ENCODE data around the gene LTN1.

DNA sequence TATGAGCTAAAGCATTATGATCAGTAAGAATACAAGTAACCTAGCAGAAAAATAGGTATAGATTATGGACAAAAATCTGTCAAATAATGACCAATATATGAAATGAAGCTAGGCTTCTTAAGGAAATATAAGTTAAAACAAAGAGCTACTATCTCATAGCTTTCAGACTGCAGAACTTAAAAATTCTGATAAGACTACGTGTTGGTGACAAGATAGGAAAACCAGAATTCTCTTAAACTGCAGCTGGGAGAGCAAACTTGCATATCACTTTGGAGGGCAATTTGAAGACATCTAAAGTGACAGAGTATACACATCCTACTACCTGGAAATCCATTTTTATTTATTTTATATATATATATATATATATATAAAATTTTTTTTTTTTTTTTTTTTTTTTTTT is 65.5 kb downstream of the LTN1 start:
- TF ChIP-seq, protein P1, sequence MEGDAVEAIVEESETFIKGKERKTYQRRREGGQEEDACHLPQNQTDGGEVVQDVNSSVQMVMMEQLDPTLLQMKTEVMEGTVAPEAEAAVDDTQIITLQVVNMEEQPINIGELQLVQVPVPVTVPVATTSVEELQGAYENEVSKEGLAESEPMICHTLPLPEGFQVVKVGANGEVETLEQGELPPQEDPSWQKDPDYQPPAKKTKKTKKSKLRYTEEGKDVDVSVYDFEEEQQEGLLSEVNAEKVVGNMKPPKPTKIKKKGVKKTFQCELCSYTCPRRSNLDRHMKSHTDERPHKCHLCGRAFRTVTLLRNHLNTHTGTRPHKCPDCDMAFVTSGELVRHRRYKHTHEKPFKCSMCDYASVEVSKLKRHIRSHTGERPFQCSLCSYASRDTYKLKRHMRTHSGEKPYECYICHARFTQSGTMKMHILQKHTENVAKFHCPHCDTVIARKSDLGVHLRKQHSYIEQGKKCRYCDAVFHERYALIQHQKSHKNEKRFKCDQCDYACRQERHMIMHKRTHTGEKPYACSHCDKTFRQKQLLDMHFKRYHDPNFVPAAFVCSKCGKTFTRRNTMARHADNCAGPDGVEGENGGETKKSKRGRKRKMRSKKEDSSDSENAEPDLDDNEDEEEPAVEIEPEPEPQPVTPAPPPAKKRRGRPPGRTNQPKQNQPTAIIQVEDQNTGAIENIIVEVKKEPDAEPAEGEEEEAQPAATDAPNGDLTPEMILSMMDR (IDR thresholded peaks at IDR 0.05; ENCODE audit: insufficient read depth, low read depth, low read length), result no peak
- no peak for TF ChIP-seq EZH2 (IDR thresholded peaks at IDR 0.05; ENCODE audit: insufficient read depth, low read length)

Measured in astrocyte (in vitro differentiated cells and primary cell).